ENCODE results near the gene KIAA0513.

Gene KIAA0513

DNA sequence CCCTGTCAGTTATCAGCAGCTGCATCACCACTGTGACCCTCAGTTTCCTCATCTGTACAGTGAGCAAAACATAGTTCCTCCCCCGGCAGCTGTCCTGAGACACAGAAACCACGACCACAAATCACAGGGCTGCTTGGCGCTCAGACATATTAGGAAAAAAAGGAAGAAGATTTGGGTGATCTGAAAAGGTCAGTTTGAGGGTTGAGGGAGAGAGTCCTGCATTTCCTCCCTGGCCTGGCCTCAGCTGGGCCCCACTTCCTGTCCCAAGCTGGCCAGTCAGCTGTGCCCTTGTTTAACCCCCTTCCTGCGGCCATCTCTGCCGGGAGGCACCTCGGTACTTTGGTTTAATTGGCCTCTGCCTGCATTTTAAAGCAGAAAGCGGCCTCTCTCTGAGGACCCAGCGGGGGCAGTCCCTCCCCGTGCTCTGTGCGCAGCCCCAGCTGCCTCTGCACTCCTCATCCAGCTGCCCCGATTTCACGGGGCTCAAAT is 108.7 kb downstream of the KIAA0513 start:
- DNase-seq (ENCODE audit: low spot score): no peak

DNA sequence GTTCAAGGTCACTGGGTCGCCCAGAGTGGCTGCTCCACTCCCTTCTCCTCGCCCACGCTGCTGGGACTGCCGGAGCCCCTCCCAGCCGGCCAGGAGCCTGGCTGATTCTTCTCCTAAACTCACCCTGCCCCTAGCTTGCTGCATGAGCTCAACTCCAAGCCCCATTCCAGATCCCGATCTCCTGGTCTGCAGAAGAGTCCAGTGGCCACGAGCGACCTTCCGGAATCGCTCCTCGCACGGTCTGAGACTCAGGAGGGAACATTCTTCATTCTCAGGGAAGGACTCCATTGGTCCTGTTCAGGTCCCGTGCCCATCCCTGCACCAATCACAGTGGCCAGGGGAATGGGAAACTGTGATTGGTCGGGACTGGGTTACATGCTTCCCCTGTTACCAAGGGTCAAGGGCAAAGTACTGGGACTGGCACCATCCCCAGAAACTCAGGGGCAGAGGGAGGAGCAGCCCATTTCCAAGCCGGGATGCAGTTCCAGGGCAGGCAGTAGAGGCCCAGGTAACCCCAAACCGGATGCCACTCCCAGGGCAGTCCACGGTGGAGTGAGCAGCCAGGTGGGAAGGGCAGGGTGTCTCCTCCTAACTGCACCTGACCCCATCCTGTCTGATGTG is 109.2 kb downstream of the KIAA0513 start:
- no peak for DNase-seq (ENCODE audit: low spot score)

DNA sequence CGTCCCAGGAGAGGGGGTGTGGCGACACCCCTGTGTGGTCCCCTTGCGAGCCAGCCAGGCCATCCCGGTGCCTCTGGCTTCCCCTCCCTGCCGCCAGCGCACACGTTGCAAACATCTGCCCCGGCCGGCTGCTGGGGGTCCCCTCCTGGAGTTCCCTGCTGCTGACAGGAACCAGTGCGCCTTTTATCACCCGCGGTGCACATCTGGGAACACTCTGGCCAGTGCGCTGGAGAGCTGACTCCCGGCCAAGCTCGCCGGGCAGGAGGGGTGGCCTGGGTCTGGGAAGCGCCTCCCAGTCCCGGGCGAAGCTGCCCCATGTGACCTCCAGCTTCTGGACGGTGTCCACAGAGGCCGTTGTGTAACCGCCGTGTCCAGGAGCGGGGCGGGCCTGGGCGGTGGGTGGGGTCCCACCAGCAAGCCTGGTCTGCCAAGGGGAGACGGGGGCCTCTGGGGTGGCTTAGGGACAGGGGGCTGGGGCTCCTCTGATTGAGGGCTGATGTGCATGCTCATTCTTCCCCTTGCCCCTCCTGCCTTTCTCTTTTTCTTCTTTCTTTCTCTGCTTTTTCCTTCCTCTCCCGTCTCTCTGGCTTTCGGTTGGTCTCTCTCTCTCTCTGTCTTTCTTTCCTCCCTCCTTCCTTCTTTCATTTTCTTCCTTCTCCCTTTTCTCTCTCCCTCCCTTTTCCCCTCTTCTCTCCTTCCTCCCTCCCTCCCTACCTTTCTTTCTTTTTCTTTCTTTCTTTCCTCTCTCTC is 109.9 kb downstream of the KIAA0513 start:
- peak; percentile 80 for DNase-seq (ENCODE audit: low spot score)

DNA sequence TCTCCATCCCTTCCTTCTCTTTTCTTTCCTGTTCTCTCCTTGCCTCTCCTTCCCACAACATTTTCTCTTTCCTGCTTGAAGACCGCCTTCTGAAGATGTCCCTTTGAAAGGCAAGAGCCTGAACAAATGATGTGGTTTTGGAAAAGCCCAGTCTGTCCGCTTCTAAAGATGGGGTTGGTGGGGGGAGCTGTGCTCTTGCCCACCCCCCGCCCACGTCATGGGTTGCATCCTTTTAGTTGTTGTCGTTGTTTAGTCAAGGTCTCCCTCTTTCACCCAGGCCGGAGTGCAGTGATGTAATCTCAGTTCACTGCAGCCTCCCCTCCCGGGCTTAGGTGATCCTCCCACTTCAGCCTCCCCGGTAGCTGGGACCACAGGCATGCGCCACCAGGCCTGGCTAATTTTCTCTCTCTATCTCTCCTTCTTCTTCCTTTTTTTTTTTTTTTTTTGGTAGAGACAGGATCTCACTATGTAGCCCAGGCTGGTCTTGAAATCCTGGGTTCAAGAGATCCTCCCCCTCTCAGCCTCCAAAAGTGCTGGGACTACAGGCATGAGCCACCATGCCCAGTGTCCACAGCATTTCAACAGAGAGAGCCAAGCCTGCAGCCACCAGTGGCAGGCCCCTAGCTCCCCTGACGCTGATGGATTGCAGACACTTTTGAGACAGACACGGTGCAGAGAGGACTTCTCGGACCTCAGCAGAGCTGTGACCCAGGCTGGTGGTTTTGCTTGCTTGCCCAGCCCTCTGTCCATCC is 110.7 kb downstream of the KIAA0513 start:
- DNase-seq (ENCODE audit: low spot score): no peak

DNA sequence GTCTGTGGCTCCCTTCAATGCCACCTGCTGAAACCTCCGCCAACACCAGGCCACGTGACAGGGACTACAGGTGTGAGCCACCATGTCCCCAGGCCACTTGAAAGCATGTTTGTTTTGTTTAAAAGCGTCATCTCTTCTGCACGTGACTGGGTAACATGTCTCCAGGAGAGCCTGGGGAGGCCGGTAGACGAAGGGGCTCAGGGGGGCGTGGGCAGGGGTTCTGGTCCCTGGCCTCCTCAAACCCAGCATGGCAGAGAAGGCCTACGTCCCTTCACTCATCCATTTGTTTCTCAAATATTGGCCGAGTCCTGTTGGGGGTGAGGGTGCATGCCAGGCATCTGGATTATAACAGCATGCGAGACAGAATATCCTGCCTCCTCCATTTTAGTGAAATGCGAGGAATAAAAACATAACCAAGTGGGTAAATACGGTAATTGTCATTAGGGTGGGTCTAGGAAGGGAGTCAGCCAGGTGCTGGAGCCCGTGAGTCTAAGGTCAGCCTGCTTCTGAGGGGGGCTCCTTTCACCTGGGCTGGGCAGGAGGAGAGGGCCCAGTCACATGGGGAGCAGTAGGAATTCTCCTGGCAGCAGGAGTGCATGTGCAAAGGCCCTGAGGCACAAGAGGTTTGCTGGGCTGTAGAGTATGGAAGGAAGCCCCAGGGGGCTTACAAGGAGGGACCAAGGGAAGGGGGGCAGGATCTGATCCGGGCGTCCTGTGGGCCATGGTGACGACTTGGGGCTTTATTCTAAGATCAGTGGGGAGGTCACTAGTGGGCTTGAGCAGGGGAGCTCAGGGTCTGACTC is 111.4 kb downstream of the KIAA0513 start:
- no peak for DNase-seq (ENCODE audit: low spot score)

DNA sequence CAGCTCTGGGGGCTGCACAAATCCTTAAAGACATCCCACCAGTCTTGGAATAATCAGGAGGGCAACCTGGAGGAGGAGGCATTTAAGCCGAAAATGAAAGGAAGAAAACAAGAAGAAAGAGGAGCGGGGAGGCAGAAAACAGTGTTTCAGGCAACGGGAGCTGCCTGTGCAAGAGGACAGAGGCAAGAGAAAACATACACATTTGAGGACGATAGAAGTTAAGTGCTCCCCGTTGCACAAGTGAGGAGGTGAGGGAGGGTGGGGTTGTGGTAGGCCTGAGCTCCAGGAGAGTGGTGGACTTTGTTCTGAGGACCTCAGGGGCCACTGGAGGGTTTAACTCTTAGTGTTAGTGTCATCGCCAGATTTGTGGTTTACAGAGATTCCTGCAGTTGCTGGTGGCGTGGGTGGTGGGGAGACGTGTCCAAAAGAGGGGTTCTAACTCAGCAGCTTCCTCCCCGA is 112.3 kb downstream of the KIAA0513 start:
- no peak for DNase-seq (ENCODE audit: low spot score)

DNA sequence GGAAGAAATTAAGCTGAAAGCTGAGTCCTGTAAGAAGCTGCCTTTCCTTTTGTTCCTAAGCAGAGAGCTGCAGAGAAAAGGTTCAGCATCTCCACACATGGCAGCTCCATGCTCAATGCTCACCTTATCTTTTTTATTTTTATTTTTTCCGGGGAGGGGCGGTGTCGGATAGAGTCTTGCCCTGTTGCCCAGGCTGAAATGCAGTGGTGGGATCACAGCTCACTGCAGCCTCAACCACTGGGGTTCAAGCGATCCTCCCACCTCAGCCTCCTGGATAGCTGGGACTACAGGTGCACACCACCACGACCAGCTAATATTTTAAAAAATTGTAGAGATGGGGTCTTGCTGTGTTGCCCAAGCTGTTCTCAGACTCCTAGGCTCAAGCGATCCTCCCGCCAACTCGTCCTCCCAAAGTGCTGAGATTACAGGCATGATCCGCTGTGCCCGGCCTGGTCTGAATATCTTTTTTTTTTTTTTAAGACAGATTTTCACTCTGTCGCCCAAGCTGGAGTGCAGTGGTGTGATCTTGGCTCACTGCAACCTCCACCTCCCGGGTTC is 112.9 kb downstream of the KIAA0513 start:
- no peak for DNase-seq (ENCODE audit: low spot score)

DNA sequence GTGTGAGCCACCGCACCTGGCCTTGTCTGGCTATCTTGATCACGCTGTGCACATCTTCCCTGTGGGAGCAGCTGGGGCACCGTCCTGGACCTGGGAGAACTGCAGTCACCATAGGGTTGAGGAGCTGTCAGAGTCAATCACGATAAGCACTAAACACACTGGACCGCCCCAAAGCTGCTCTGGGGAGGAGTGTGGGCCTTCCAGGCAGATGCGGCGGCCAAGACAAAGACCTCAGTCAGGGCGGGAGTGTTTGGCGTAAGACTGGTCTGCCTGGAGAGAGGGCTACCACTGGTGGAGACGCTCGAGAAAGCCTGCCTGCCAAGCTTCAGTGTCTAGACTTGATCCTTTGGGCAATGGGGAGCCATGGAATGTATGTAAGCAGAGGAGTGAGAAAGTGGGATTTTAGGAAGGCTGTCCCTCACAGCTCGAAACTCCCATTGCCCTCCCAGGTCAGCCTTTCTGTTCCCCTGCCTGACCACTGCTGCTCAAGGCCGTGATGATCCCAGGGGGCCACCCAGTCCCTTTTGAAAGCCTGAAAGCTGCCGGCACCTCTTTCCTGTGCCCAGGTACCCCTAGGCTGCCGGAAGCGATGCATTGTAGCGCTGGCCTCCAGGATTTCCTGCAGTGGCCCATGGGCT is 114.0 kb downstream of the KIAA0513 start:
- DNase-seq (ENCODE audit: low spot score): no peak

DNA sequence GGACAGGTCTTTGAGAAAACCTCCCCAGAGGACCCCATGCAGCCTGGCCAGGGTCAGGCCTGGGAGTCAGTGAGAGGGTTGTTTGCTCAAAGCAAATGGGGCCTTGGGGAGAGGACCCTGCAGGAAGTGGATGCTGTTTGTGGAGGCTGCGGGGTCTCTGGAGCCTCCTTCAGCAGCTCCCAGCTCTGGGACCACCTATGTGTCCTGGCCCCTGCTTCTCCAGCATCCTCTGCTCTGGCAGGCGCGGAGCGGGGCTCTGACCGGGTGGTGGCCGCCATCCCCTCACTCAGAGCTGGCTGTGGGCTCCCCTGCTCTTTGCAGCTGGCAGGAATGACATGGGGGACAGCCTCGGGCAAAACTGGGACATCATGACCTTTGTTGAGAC is 114.5 kb downstream of the KIAA0513 start:
- DNase-seq (ENCODE audit: low spot score): no peak

DNA sequence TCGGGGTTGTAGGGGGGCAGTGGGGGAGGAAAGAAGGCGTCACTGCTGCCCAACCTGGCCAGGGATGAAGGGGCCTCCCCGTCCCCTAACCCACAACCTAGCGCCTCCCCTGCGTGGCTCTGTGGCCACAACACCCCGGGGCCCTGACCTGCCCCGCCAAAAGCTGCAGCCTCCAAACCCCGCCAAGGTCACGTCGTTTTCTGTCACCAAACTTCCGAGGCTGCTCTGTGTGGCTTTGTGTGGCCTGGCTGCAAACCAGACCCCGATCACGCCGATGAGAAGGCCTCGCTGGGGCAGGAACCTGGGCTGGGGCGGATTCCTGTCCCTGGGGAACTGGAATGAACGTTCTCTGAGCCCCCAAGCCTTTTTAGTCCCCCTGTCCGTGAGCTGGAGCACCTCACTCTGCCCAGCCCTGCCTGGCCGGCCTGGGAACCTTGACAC is 115.2 kb downstream of the KIAA0513 start:
- no peak for DNase-seq (ENCODE audit: low spot score)

All from putamen (tissue), 1 donor.